H1 (cell line): ENCODE results near the gene EPB41L2. TPM values are rescaled to one million over a fixed set of nuclear protein-coding genes. Genes with fewer than 3 reads are reported as not detected.

ENCODE experiments used
- CHD7 ChIP-seq: fragments of 300-600 bp; sonication (generic); IDR thresholded peaks from 2 replicates; pipeline ENCODE4 v1.7.1; 2012; ENCODE audit warnings: low read length, moderate library complexity, mild to moderate bottlenecking, inconsistent platforms; ENCODE audit not compliant: insufficient replicate concordance
- HDAC2 ChIP-seq, 2 experiments: fragments of 300-600 bp in 1 of 2; sonication (generic) in 1 of 2; IDR thresholded peaks; 2 replicates each; pipeline ENCODE4 v1.6.1; 2011 to 2012; ENCODE audit warnings: low read depth in 2 of 2, low read length in 2 of 2, mild to moderate bottlenecking in 2 of 2, moderate library complexity in 2 of 2, borderline replicate concordance in 1 of 2, inconsistent platforms in 1 of 2
- RAD21 ChIP-seq, 2 experiments: IDR thresholded peaks in 1 of 2; conservative IDR thresholded peaks in 1 of 2; 2 replicates each; pipeline ENCODE4 v1.6.1; 2011; ENCODE audit warnings: low read depth in 2 of 2, low read length in 2 of 2, improper control_type of control experiment in 1 of 2, inconsistent platforms in 1 of 2, mild to moderate bottlenecking in 1 of 2, moderate library complexity in 1 of 2
- polyA plus RNA-seq, 7 experiments: library from polyadenylated mRNA; depleted of rRNA in 3 of 7; stranded (reverse) in 5 of 7; unstranded in 2 of 7; fragments of >200 nt in 5 of 7; fragments of 200-250 nt in 2 of 7; gene quantifications; 1 replicate in 5 of 7; 2 replicates in 1 of 7; 4 replicates in 1 of 7; pipeline versions ENCODE4 v1.2.1 to v1.2.3, GENCODE V29; 2011 to 2013; ENCODE audit warnings: missing spikeins in 2 of 7, mixed read lengths in 2 of 7
- total RNA-seq: library from RNA; stranded (reverse); fragmentation: NEBNext Ultra II Directional; extraction: Animal tissue kit (Norgen Biotek cat#: 25700); gene quantifications from 2 replicates; pipeline ENCODE4 v1.2.1, GENCODE V29; 2021

The EPB41L2 gene
- total and polyA plus RNA-seq, 2 of the 8 experiments (the other 6 are each of a cell fraction or from before 2014, with no cell fraction given): 22.5 to 123 TPM

GRCh38 chr6:130859161-130859867 is 203.7 kb downstream of the EPB41L2 start (continued):
- no peak for TF ChIP-seq CHD7
- TF ChIP-seq HDAC2 (IDR thresholded peaks at IDR 0.05; ENCODE audit: borderline replicate concordance in 1 of 2, low read depth in 2 of 2, low read length in 2 of 2): no peak
- no peak for TF ChIP-seq RAD21 (IDR thresholded peaks at IDR 0.05 in 1 of 2, conservative IDR thresholded peaks at IDR 0.05 in 1 of 2; ENCODE audit: low read depth in 2 of 2, low read length in 2 of 2)
